Measurements from ENCODE around the gene PRKCZ.

DNA sequence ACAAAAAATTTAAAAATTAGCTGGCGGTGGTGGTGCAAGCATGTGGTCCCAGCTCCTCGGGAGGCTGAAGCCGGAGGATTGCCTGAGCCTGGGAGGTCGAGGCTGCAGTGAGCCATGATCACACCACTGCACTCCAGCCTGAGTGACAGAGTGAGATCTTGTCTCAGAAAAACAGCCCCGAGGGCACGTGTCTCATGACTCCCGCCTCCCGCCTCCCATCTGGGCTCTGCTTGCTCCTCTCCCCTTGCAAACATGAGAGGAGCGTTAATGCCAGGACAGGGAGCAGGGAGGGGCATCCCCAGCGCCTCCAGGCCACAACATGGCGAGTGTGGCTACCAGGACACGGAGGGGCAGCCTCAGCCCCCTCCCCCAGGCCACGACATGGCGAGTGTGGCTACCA lies 116.0 kb downstream of the PRKCZ start:
- TF ChIP-seq EZH2 (IDR thresholded peaks at IDR 0.05; ENCODE audit: low read depth), result no peak
- TF ChIP-seq, protein P1, sequence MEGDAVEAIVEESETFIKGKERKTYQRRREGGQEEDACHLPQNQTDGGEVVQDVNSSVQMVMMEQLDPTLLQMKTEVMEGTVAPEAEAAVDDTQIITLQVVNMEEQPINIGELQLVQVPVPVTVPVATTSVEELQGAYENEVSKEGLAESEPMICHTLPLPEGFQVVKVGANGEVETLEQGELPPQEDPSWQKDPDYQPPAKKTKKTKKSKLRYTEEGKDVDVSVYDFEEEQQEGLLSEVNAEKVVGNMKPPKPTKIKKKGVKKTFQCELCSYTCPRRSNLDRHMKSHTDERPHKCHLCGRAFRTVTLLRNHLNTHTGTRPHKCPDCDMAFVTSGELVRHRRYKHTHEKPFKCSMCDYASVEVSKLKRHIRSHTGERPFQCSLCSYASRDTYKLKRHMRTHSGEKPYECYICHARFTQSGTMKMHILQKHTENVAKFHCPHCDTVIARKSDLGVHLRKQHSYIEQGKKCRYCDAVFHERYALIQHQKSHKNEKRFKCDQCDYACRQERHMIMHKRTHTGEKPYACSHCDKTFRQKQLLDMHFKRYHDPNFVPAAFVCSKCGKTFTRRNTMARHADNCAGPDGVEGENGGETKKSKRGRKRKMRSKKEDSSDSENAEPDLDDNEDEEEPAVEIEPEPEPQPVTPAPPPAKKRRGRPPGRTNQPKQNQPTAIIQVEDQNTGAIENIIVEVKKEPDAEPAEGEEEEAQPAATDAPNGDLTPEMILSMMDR (conservative IDR thresholded peaks at IDR 0.05), result no peak

Data from PC-9 (cell line).